ENCODE data around the gene IFT22.

Gene IFT22

GRCh38 chr7:101333912-101334311 is 12.3 kb upstream of the IFT22 start:
- H3K36me3 ChIP-seq (ENCODE audit: control insufficient read depth in 2 of 2, insufficient read depth in 1 of 2, low read length in 2 of 2), result no peaks in the 10 kb centered on the region
- POLR2A ChIA-PET, result interaction anchor here (0.6 to 2.2 kb wide), 3 partner anchors 10 to 26 kb away, joined by 3 to 8 read pairs (median 5); partner anchors contain the start of gene IFT22
- no peaks in the 10 kb centered on the region for H3K4me1 ChIP-seq (ENCODE audit: control insufficient read depth, insufficient read depth, low read length)
- TF ChIP-seq TRIM28 (IDR thresholded peaks at IDR 0.05; ENCODE audit: borderline replicate concordance, low read length) (no peak), ZNF248 (tag by site-specific recombination; IDR thresholded peaks at IDR 0.05) (no peak), ZNF518A (tag by site-specific recombination; conservative IDR thresholded peaks at IDR 0.05; ENCODE audit: low read depth) (no peak), SETDB1 (IDR thresholded peaks at IDR 0.05; ENCODE audit: insufficient read length, low read length) (no peak), ZBTB17 (tag by site-specific recombination; IDR thresholded peaks at IDR 0.05) (no peak), ZNF394 (tag by site-specific recombination; IDR thresholded peaks at IDR 0.05; ENCODE audit: borderline replicate concordance) (no peak), ZNF785 (tag by site-specific recombination; IDR thresholded peaks at IDR 0.05) (no peak), ZNF426 (tag by site-specific recombination; IDR thresholded peaks at IDR 0.05) (no peak), ZNF221 (tag by site-specific recombination; IDR thresholded peaks at IDR 0.05; ENCODE audit: borderline replicate concordance) (no peak), ZNF140 (tag by site-specific recombination; IDR thresholded peaks at IDR 0.05) (no peak), ZNF174 (tag by site-specific recombination; IDR thresholded peaks at IDR 0.05) (no peak), ZNF677 (tag by site-specific recombination; IDR thresholded peaks at IDR 0.05) (no peak), ZNF214 (tag by site-specific recombination; IDR thresholded peaks at IDR 0.05; ENCODE audit: borderline replicate concordance) (no peak), ZNF133 (tag by site-specific recombination; IDR thresholded peaks at IDR 0.05) (no peak), ZFP41 (tag by site-specific recombination; IDR thresholded peaks at IDR 0.05; ENCODE audit: borderline replicate concordance) (no peak), GLIS1 (tag by site-specific recombination; IDR thresholded peaks at IDR 0.05) (no peak), ZBTB44 (tag by site-specific recombination; IDR thresholded peaks at IDR 0.05) (no peak), INSM2 (tag by site-specific recombination; IDR thresholded peaks at IDR 0.05) (no peak), ZNF202 (tag by site-specific recombination; IDR thresholded peaks at IDR 0.05; ENCODE audit: borderline replicate concordance) (no peak)
- CTCF ChIA-PET, result interaction anchor here (0.6 to 1.1 kb wide), 3 partner anchors 28 to 78 kb away, joined by 3 to 5 read pairs (median 4); no protein-coding TSS in a partner anchor
- H3K4me3 ChIP-seq (ENCODE audit: low read depth, low read length), result no peak overlapping the region
- H3K27ac ChIP-seq (ENCODE audit: extremely low read depth, low read depth, low read length), result no peak overlapping the region
- H3K9me3 ChIP-seq (ENCODE audit: control insufficient read depth, insufficient read depth, low read depth, low read length), result no peaks in the 10 kb centered on the region
